Cardiac fibroblast (primary cell): ENCODE data around the gene NKAIN2.

Experiments
- DNase-seq, 2 donors: peaks; one replicate each; pipeline versions ENCODE4 v3.0.0 to v3.0.0-alpha.2; 2010; ENCODE audit warnings: low read depth in 2 of 2
- H3K4me3 ChIP-seq, 2 donors: replicated peaks in 1 of 2; 1 replicate in 1 of 2; 2 replicates in 1 of 2; pipeline ENCODE4 v1.5.1; 2011; ENCODE audit warnings: low read depth in 2 of 2, low read length in 2 of 2, mild to moderate bottlenecking in 2 of 2, moderate library complexity in 1 of 2
- TF ChIP-seq, protein P1 (sequence below): IDR thresholded peaks from one replicate; pipeline ENCODE4 v1.5.1; 2011; ENCODE audit warnings: low read depth, mild to moderate bottlenecking, low read length, inconsistent platforms

The NKAIN2 gene

DNA sequence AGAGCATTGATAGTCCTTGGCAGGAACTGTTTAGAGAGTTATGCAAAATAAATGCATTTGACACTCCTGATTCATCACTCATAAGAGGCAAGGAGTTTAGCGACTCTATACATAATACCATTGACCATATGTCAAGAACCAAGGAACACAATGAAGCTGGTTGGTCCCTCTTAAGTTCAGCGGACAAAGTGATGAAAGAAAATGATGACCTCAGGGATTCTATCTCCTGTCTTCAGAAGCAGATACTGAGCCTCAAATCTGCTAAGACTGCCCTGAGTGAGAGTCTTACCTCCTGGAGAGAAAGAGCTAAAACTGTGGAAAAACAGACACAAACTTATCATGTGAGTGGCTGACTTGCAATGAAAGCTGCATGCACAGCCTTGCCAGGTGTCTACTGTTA is 9.5 kb upstream of the NKAIN2 start:
- TF ChIP-seq, protein P1, sequence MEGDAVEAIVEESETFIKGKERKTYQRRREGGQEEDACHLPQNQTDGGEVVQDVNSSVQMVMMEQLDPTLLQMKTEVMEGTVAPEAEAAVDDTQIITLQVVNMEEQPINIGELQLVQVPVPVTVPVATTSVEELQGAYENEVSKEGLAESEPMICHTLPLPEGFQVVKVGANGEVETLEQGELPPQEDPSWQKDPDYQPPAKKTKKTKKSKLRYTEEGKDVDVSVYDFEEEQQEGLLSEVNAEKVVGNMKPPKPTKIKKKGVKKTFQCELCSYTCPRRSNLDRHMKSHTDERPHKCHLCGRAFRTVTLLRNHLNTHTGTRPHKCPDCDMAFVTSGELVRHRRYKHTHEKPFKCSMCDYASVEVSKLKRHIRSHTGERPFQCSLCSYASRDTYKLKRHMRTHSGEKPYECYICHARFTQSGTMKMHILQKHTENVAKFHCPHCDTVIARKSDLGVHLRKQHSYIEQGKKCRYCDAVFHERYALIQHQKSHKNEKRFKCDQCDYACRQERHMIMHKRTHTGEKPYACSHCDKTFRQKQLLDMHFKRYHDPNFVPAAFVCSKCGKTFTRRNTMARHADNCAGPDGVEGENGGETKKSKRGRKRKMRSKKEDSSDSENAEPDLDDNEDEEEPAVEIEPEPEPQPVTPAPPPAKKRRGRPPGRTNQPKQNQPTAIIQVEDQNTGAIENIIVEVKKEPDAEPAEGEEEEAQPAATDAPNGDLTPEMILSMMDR = no peak
- no peak for DNase-seq
- H3K4me3 ChIP-seq = no peak overlapping the region

DNA sequence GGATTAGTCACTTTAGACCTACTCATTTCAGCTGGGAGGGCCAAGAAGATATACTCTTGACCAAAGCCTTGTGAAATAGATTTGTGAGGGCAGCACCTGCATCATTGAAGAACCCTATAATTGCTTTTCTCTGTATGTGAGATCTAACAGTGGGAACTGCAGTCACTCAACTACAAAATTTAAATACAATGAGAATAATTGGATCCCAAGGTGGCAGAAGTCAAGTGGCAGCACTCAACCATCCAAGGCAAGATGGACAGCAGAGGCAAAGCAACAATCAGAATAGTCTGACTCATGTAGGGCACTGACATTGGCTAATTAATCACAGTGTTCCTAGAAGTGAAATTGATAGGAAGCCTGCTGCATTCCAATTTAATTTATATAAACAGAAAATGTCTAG is 8.9 kb upstream of the NKAIN2 start:
- no peak overlapping the region for H3K4me3 ChIP-seq
- DNase-seq = no peak
- TF ChIP-seq, protein P1 = no peak

DNA sequence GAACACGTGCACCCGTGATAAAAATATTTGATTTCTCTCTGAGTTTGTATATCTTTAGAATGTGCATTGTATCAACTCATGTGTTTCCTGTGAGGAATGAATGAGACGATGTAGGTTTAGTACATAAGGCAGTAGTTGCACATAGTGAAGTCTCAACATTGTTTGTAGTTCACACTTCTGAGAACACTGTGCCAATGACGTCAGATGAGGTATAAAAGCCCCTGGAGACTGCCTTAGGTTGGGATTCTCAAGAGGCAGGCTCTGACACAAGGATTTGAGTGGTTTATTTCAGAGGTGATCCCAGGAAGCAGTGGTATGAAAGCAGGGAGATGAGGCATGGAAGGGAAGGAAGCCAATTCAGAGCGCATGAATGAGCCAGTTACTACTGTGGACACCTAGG is 2.6 kb upstream of the NKAIN2 start:
- TF ChIP-seq, protein P1 = no peak
- DNase-seq = no peak
- no peak overlapping the region for H3K4me3 ChIP-seq

DNA sequence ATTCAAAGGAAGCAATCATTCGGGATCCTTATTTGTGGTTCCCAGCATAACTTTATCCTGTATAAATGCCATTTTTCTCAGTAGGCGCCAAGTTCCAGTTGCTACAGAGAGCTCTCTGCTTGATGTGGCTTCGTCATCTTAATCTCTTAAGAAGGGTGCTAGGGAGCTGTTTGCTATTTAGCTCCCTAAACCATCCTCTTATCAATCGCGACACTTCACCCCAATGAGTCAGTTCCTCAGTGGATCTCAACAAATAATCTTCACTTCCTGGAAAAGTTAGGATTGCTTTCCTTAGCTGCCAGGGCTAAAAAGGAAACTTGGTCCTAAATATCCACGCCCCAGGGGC is 1.3 kb upstream of the NKAIN2 start:
- H3K4me3 ChIP-seq = no peak overlapping the region
- TF ChIP-seq, protein P1 = no peak
- DNase-seq = no peak

DNA sequence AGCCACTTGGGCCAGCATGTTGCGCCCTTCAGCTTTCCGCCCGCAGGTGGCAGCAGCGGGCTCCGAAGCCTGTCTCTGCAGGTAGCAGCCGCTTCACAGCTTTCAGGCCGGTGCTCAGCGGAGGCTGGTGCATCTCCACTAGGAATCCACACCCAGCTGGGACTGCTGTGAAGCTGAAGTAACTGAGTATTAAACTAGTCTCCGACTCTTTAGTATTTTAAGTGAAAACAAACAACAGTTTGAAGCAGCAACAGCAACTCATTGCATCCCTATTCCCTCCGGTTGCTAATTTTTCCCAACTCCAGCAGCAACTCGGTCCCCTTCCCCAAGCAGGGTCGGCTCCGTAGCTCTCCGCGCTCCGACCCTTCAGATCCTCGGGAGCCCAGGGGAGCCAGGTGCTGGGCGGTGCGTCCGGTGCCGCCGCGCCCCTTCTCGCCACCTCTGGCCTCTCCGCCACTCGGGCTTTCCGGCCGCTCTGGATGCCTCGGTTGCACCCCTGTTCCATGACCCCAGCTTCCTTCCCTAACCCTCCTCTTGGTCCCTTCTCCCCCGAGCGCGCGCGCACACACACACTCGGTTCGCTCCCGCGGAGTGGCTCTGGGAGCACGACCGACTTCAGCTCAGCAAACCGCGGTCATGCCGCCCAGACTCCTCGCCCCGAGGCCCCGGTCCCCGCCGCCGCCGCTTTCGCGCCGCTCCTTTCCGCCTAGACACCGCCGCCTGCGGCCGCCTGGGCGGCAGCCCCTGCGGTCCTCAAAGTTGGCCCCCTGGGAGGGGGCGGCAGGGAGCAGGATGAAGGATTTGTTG is 765 bp upstream of the NKAIN2 start:
- DNase-seq = peak; percentile 75 to 81
- H3K4me3 ChIP-seq = peak overlapping the region; percentile 43 to 48
- TF ChIP-seq, protein P1 = peak; percentile 97

DNA sequence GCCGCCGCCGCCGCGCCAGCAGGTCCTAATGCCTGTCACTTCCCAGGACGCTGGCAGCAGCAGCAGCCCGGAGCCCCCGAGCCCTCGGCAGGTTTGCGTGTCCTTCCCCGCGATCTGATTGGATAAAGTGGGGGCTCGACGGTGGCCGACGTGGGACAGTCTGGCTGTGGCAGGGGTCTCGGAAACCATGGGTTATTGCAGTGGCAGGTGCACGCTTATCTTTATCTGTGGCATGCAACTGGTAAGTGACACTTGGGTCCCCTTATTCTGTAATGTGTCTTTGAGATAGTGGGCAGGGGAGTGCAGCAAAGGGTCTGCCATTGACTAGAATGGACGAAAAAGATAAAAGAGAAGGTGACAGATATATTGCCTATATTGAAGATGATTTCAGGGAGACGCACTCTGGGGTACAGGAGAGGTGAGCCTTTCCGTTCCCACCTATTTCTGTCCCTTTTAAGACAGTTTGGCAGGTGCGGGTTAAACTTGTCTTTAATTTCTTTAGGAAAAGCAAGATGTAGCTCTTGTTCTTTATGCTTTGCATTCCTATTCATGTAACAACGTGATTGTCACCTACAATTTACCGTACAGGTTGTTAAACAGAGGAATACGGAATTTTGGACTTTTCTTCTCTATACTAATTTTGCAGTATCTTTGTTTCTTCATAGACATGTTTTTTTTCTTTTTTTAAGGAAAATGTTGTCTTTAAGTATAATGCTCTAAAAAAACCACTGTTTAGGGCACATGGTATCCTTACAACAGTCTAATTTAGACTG is 535 bp downstream of the NKAIN2 start:
- TF ChIP-seq, protein P1 = no peak
- H3K4me3 ChIP-seq = peak overlapping the region; percentile 29 to 30
- no peak for DNase-seq
